ENCODE results near the gene ZKSCAN1.
A peak's percentile ranks its signal among the peaks of the same experiment; 100 is the strongest.

DNA sequence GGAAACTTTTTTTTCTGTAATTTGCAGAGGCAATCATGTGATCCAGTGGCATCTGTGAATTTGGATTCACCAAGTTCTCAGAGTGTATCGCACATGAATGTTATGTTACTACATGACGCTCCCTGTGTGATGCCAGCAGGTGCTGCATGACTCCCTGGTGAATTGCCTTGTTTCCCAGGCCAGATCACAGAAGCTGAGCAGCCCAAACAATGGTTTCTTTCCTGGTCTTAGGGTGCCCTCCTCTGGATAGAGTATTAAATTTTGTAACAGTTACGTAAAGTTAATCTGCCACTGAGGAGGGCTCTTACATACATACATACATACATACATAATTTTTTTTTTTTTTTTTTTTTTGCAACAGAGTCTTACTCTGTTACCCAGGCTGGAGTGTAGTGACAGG lies 37.8 kb downstream of the ZKSCAN1 start:
- TF ChIP-seq, protein P1, sequence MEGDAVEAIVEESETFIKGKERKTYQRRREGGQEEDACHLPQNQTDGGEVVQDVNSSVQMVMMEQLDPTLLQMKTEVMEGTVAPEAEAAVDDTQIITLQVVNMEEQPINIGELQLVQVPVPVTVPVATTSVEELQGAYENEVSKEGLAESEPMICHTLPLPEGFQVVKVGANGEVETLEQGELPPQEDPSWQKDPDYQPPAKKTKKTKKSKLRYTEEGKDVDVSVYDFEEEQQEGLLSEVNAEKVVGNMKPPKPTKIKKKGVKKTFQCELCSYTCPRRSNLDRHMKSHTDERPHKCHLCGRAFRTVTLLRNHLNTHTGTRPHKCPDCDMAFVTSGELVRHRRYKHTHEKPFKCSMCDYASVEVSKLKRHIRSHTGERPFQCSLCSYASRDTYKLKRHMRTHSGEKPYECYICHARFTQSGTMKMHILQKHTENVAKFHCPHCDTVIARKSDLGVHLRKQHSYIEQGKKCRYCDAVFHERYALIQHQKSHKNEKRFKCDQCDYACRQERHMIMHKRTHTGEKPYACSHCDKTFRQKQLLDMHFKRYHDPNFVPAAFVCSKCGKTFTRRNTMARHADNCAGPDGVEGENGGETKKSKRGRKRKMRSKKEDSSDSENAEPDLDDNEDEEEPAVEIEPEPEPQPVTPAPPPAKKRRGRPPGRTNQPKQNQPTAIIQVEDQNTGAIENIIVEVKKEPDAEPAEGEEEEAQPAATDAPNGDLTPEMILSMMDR (conservative IDR thresholded peaks at IDR 0.05): peak; percentile 53
- TF ChIP-seq EZH2 (IDR thresholded peaks at IDR 0.05; ENCODE audit: low read depth): no peak

All from PC-9 (cell line).